SK-N-SH (cell line): ENCODE data around the gene TRIP13.

Experiments used
- CTCF ChIP-seq: fragments of 200-600 bp; sonication (generic); IDR thresholded peaks from 2 replicates; pipeline ENCODE4 v1.6.1; 2017; ENCODE audit warnings: antibody characterized with exemption, mild to moderate bottlenecking, moderate library complexity
- EZH2phosphoT487 ChIP-seq: fragments of 200-600 bp; sonication (generic); IDR thresholded peaks from 2 replicates; pipeline ENCODE4 v1.6.1; 2017; ENCODE audit warnings: low read depth, mixed run types, mild to moderate bottlenecking, antibody characterized with exemption, moderate library complexity, borderline replicate concordance
- GATA2 ChIP-seq: sonication (generic); formaldehyde crosslinking; IDR thresholded peaks from 2 replicates; pipeline ENCODE4 v1.5.0; 2020; ENCODE audit warnings: mild to moderate bottlenecking, missing genetic modification reagents
- JUND ChIP-seq: IDR thresholded peaks from 2 replicates; pipeline ENCODE4 v1.4.0; 2012
- SMC3 ChIP-seq: IDR thresholded peaks from 2 replicates; pipeline ENCODE4 v1.6.1; 2012; ENCODE audit warnings: low read depth, low read length, improper control_type of control experiment
- USF2 ChIP-seq: fragments of 150-350 bp; IDR thresholded peaks from 2 replicates; pipeline ENCODE4 v1.6.1; 2017; ENCODE audit warnings: antibody characterized with exemption, low read length, low read depth, borderline replicate concordance

GRCh38 chr5:892394-893136 is at the start of gene TRIP13, which contains the start of gene BRD9:
- TF ChIP-seq CTCF: no peak
- no peak for TF ChIP-seq EZH2phosphoT487
- TF ChIP-seq JUND: no peak
- TF ChIP-seq USF2: no peak
- TF ChIP-seq SMC3: no peak
- no peak for TF ChIP-seq GATA2 (CRISPR knock-in tag)
